Activated gamma-delta T cell treated with anti-CD3 and anti-CD28 coated beads, Interleukin-2, amount 50 U/mL, for 16 hours (primary cell): ENCODE results near the gene TMEM109.

Experiments used
- DNase-seq: peaks from one replicate; pipeline ENCODE4 v3.0.0-alpha.2; 2020; ENCODE audit warnings: low read depth

Gene TMEM109, protein sequence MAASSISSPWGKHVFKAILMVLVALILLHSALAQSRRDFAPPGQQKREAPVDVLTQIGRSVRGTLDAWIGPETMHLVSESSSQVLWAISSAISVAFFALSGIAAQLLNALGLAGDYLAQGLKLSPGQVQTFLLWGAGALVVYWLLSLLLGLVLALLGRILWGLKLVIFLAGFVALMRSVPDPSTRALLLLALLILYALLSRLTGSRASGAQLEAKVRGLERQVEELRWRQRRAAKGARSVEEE

DNA sequence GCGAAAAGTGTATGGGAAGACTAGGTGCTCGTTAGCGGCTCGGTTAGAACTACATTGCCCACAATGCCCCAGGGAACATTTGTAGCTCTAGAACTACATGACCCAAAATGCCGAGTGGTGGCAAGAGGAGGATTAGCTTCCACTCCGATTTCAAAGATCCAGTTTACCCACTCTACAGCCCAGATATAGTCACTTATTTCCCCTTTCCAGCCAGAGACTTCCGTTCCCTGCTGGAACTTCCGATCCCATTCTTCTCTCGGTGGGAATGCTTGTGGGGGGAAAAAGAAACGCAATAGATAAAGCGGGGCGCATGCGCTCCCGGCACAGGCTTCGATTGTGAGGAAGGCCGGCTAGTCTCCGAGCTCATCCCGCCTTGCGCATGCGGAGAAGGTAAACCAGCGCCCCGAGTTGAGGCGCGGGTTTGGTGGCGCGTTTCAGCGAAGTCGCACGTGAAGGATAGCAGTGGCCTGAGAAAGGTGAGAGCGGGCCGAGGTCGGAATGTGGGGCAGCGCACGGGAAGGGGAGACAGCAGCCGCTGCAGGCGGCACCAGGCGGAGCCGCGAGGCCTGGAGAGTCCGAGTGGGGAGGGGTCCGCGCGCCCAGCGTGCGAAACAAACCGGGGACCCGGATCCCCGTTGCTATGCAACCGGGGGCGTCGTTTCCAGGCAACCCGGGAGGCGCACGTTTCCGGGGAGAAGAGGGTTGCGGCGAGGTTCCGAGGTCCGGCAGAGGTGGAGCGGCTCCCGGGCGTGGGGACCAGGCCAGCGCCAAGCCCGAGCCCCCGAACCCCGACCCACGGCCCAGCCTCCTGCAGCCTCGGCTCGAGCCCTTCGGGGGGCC lies at the start of gene TMEM109:
Gene TMEM109 (plus strand): TSS at position 366 of the 840 bp plus-strand sequence. CDS start 5,536 bp downstream, outside the sequence.
- peak; percentile 78 for DNase-seq

DNA sequence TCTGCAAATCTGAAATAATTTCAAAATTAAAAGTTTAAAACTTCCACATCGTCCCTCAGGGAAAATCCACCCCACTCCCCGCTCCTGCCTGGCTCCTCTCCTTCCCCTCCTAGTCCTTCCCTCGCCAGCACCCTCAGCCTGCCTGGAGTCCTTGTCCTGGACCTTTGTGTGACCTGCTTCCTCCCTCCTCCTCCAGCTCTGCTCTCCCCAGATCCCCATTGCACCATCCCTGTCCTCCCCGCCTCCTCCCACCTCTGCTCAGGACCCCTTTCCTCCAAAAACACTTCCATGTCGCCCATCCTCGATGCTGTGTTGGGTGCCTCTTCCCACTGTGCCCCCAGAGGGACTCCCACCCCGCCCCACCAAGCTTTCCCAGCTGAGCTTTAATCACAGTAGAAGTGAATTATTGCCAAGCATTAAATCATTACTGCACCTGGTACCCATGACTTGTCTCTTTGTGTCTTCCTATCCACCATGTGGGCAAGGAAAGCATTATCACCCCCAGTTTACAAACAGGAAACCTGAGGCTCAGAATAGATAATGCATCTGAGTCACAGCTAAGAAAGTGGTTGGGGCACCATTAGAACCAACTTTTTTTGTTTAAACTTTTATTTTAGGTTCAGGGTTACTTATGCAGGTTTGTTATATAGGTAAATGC lies 49.0 kb upstream of the TMEM109 start:
- DNase-seq, result no peak

DNA sequence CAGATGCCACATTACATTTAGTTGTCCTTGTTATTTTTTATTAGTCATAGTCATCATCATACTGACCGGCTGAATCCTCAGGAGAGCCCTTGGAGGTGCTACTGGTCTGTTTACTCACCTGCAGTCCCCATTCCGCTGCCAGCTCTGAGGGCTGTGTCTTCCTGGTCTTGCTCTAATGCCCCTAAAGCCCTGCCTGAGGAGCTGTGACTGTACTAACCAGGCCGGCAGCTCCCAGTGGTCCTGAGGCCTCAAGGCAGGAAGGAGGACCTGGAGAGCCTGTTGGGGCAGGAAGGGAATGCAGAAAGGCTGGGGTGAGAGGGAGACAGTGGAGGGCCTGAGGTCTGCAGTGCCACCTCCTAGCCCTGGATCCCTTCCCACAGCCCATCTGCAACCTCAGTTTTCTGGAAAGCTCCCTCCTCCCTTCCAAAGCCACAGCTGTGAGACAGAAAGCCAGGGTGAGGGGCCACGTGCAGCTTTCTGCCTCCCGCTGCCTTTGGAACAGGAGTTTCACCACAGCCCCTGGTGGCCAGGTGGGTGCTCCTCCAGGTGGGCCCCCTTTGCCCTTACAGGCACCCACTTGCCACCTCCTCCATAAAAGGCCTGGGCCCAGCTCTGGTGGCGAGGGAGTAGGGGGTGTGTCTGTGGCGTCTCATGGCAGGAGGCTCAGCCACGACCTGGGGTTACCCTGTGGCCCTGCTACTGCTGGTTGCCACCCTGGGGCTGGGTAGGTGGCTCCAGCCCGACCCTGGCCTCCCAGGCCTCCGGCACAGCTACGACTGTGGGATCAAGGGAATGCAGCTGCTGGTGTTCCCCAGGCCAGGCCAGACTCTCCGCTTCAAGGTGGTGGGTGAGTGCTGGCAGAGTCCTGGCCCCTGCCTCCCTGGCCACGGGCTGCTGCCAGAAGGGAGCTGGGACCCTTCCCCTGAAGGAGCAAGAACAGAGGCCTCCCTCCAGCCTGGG lies 46.8 kb upstream of the TMEM109 start, which contains the start of gene ZP1:
Gene ZP1 (plus strand): TSS at position 632 of the 960 bp plus-strand sequence. CDS start 20 bp downstream, at position 652.
- no peak for DNase-seq

DNA sequence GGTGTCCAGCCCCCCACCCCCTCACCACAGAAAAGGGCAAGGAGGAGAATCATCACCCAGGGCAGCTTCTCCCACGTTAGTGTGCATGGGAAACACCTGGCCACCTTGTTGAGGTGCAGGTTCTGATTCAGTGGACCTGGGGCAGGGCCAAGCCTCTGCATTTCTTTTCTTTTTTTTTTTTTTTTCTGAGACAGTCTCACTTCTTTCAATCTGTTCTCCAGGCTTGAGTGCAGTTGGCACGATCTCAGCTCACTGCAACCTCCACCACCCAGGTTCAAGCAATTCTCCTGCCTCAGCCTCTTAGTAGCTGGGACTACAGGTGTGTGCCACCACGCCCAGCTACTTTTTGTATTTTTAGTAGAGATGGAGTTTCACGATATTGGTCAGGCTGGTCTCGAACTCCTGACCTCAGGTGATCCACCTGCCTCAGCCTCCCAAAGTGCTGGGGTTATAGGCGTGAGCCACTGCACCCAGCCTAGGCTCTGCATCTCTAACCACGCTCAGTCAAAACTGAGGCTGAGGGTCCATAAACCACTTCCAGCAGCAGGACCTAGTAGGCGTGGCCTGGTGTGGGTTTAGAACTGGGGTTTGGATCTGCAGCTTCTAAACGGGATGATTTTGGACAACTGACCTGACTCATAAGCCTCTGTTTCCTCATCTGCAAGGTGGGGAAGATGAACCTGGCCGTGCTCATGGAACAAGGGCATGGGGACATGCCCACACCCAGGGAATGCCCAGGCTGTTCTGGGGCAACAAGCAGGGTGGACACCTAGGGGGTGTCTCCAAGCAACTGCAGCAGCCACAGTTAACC lies 45.9 kb upstream of the TMEM109 start:
- no peak for DNase-seq

DNA sequence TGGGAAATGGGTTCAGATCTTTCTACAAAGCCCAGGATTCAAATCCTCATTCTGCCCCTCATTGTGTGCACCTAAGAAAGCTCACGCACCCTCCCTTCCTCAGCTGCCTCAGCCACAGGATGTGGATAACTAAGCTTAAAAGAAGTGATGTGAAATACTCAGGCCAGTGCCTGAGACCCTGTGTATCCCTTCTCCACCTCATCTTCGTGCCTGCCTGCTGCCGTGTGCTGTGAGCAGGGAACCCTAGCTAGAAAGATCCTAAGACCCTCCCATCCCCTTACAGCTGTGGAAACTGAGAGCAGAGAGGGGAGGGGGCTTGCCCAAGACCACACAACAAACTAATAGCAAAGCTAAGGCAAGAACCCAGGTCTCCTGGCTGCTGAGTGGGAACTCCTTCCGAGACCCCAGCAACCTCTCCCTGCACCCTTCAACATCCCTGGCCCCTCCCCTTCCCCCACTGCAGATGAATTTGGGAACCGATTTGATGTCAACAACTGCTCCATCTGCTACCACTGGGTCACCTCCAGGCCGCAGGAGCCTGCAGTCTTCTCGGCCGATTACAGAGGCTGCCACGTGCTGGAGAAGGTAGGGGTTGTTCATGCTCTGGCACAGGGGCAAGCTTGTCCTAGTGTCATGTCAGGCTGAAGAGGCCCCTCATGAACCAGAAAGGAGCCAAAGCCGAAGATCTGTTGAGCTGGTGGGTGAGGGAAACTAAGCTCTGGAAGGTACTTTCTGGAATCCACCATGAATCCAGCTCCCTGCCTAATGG lies 45.1 kb upstream of the TMEM109 start:
- no peak for DNase-seq

DNA sequence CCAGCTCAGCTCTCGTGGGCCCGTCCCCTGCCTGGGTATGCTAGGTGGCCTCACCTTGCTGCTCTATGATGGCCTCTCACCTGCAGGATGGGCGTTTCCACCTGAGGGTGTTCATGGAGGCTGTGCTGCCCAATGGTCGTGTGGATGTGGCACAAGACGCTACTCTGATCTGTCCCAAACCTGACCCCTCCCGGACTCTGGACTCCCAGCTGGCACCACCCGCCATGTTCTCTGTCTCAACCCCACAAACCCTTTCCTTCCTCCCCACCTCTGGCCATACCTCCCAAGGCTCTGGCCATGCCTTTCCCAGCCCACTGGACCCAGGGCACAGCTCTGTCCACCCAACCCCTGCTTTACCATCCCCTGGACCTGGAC lies 44.5 kb upstream of the TMEM109 start:
- DNase-seq, result no peak

DNA sequence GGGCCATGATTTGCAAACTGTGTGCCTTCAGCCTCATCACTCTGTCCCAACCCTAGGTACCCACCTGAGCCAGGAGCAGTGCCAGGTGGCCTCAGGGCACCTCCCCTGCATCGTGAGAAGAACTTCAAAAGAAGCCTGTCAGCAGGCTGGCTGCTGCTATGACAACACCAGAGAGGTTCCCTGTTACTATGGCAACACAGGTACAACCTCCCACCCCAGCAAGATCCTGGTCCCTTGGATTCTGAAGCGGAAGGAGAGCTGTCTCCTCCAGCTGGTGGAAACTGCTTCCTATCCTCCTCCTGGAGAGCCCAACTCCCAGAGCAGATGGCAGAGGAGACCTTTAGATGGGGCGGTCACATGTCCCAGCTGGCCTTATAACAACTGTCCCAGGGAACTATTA lies 43.7 kb upstream of the TMEM109 start:
- no peak for DNase-seq

DNA sequence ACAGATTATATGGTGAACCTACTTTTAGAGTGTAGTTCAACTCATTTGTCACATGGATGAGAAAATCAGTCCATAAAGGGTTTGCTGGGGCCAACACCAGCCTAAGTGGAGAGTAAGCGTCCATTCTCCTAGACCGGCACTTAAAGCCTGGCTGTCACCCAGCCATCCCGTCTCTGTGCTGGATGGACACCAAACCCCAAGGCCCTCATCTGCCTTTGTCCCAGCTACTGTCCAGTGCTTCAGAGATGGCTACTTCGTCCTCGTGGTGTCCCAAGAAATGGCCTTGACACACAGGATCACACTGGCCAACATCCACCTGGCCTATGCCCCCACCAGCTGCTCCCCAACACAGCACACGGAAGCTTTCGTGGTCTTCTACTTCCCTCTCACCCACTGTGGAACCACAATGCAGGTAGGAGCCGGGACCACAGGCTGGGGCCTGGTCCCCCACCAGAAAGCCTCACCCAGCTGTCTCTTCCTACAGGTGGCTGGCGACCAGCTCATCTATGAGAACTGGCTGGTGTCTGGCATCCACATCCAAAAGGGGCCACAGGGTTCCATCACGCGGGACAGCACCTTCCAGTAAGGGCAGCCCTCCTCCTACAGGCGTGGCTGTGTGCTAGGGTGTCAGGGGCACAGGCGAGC lies 43.1 kb upstream of the TMEM109 start:
- no peak for DNase-seq

DNA sequence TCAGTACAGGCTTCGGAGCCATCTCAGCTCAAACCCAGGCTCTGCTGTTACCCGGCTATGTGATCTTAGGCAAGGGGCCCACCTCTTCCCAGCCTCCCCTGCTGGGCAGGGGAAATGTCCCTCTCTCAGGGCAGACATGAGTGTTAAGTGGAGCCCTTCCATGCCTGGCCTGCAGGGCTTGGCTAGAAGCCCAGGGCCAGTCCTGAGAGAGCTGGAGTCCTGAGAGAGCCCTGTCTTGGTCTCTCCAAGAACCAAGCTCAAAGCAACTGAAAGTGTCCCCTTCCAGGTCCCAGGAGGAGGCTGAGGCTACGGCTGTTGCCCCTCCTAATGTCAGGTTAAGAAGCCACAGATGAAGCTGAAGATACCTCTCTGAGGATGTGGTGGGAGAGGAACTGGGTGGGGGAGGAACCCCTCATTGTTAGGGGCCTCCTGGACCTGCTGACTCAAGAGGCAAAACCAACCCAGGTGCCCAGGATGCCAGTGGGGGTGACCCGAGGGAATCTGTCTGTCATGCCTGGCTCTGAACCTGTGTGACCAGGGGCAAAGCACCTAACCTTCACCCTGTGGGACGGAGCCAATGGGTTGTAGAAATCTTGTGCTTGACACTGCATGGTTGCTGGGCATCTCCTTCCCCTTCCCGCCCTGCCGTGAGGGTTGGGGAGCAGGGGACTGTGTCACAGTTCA lies 42.4 kb upstream of the TMEM109 start:
- DNase-seq, result no peak

DNA sequence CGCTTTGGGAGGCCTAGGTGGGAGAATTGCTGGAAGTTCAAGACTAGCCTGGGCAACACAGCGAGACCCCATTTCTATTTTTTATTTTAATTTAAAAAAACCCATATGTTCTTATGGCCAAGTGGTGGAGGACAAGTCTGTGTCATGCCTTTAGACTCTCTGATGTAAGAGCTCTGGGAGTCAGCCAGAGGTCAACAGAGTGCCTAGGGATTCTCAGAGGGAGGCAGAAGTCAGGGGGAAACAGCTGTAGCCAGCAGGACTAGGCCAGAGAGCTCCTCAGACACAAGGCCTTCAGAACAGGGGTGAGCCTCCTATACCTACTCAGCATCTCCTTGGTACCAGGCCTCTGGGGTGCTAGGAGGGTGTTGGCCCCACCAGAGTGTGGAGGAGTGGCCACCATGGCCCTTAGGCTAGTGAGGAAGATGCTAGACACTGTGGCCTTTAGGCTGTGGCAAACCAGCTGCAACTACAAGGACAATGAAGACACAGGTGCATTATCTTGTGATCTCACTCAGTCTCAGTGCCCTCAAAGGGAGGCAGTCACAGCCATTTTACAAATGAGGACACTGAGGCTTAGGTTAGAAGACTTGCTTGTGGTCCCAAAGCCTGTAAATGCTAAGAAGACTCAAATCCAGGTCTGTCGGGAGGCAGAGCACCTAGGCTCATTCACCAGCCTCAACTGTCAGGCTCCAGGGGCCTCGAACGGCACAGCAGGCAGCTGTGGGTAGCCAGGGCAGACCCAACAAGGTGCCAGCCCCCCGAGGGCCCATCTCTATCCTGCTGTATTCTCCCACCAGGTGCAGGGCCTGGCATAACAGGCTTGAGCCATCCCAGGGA lies 41.6 kb upstream of the TMEM109 start:
- DNase-seq, result no peak

DNA sequence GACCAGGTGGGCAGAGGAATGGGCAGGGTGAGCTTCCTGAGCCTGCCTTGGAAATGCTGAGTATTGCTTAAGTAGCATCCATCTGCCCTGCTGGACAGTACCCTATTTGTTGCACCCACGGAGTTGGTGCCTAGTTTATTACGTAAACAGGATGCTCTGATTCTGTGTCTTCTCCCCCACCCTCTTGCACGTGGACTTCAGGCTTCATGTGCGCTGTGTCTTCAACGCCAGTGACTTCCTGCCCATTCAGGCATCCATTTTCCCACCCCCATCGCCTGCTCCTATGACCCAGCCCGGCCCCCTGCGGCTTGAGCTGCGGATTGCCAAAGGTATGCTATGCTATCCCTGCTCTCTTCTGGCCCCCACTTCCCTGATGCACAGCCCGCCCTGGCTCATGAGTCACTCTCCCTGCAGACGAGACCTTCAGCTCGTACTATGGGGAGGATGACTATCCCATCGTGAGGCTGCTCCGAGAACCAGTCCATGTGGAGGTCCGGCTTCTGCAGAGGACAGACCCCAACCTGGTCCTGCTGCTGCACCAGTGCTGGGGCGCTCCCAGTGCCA lies 40.9 kb upstream of the TMEM109 start:
- DNase-seq, result no peak

DNA sequence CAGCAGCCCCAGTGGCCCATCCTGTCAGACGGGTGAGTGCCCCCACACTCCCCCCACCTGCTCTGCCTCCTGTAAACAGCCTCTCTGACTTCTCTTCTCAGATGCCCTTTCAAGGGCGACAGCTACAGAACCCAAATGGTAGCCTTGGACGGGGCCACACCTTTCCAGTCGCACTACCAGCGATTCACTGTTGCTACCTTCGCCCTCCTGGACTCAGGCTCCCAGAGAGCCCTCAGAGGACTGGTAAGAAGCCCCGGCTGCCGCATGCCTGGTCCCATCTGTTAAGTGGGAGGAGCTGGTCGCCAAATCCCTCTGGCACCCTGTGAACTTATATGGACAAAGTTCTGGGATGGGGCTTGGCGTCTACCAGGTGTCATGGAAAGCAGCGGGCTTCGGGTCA lies 40.4 kb upstream of the TMEM109 start:
- DNase-seq, result no peak

DNA sequence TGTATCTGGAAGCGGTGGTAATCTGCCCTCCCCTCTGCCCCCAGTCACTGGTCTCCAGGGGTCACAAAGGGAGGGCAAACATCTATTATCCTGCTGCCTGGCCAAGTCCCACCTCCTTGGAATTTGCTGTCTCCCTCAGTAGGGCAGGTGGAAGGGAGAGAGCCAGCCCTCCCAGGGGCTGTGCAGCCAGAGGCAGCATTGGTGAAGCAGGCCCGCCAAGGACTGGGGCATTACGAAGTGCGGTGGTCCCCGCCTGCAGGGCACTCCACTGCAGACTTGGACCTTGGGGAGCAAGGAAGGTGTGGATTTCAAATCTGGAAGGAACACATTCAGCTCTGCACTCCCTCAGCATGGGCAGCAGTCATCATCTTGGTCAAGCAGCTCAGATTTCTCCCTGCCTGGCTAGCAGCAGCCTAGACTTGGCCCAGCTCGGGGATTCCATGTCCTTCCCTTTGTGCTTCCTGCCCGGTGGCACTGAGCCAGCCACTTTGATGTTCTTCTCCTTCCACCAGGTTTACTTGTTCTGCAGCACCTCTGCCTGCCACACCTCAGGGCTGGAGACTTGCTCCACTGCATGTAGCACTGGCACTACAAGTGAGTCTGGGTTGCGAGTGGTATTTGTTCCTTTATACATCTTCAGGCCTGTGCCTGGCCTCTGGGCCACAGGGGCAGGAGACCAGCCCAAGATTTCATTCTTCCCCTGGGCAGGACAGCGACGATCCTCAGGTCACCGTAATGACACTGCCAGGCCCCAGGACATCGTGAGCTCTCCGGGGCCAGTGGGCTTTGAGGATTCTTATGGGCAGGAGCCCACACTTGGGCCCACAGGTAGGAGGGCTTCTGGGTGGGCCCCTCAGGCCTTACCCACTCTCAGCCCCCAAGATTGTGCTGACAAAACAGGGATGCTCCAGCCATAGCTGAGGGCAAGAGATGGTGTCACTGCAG lies 39.3 kb upstream of the TMEM109 start:
- DNase-seq, result no peak

DNA sequence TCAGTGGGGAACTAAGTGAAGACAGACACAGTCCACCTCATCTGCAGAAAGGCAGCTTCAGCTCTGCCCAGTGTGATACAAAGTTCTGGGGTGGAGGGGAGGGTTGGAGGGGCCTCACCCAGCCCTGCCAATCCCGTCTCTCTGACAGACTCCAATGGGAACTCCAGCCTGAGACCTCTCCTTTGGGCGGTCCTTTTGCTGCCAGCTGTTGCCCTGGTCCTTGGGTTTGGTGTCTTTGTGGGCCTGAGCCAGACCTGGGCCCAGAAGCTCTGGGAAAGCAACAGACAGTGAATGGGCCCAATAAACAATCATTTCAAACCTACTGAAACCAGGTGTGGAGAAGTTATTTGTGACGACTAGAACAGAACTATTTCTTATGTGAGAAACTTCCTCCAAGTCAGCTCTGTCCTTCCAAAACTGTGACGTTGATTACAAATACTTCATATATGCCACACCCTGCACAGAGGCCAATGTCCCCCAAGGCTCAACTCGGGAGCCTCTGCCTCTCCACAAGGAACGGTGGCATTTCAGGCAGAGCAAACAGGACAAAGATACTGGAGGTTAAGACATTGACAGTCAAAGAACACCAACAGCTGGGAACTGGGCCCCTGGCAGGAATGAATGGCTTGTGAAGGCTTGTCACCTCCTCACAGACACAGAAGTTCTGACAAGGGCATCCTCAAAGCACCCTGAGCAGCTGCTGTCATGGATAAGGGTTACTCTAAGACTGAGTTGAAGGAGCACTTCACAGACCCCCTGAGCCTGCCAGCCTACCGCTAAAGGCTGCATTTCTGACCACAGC lies 38.4 kb upstream of the TMEM109 start:
- no peak for DNase-seq

DNA sequence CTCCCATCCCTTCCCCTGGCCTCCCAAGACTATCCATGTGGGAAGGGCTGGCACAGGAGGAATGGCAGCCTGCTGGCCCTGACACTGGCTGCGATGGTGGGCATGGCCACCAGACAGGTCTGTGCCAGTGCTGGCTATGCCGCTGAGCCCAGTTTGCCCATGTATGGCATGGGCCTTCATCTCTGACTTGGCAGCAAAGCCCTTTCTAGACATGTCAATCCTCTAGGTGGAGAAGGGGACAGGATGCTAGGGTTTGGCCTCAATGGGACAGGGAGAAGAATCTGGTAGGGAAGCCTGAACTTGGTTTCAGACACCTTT lies 37.8 kb upstream of the TMEM109 start:
- no peak for DNase-seq
